ENCODE results near the gene MPZ.

The MPZ gene

GRCh38 chr1:161304927-161305866 lies 4.6 kb downstream of the MPZ start:
- H3K4me3 ChIP-seq (ENCODE audit: low read length) = peak overlapping the region; percentile 68

GRCh38 chr1:161300478-161300877 lies 9.3 kb downstream of the MPZ start:
- DNase-seq (ENCODE audit: low read depth, low spot score) = no peak
- H3K4me3 ChIP-seq (ENCODE audit: low read length) = no peak overlapping the region

More at GRCh38 chr1:161304927-161305866, 4.6 kb downstream of the MPZ start:
- DNase-seq (ENCODE audit: low read depth, low spot score) = no peak

DNA sequence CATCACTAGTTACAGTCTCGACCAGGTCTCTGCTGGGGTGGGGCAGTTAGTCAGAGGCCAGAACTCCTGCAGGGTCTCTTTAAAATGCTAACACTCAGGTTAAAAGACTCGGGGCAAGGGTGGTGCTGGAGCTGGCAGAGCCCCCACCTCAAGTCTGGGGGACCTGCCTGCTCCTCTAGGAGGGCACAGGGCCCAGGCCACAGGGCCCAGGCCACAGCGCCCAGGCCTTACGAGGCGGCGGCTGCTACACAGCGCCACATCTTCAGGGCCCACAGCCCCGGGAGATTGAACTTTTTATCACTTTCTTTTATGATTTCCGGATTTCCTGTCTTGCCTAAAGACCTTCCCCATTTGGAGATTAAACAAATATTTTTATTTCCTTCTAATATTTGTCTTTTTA lies 10.4 kb downstream of the MPZ start:
- no peak for DNase-seq (ENCODE audit: low read depth, low spot score)
- H3K4me3 ChIP-seq (ENCODE audit: low read length) = no peak overlapping the region

DNA sequence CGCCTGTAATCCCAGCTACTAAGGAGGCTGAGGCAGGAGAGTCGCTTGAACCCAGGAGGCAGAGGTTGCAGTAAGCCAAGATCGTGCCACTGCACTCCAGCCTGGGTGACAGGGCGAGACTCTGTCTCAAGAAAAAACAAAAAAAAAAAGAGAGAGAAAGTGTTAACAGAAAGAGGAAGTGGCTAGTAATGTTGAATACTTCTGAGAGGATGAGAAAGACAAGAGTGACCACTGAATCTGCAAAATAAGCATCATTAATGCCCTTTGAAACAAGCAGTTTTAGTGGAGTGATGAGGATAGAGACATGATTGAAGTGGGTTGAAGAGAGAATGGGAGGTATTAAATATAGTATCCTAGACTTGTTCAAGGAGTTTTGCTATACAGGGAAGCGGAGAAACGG lies 11.7 kb downstream of the MPZ start:
- no peak for DNase-seq (ENCODE audit: low read depth, low spot score)
- H3K4me3 ChIP-seq (ENCODE audit: low read length) = no peak overlapping the region

- no peak overlapping the region for H3K4me3 ChIP-seq (ENCODE audit: low read length)
- no peak for DNase-seq (ENCODE audit: low read depth, low spot score)
Observed at GRCh38 chr1:161297415-161297814, 12.4 kb downstream of the MPZ start.

GRCh38 chr1:161290779-161291178 lies 19.0 kb downstream of the MPZ start:
- no peak for DNase-seq (ENCODE audit: low read depth, low spot score)
- H3K4me3 ChIP-seq (ENCODE audit: low read length) = no peak overlapping the region

- no peak for DNase-seq (ENCODE audit: low read depth, low spot score)
- H3K4me3 ChIP-seq (ENCODE audit: low read length) = no peak overlapping the region
Observed at GRCh38 chr1:161287482-161288054, 22.2 kb downstream of the MPZ start.

DNA sequence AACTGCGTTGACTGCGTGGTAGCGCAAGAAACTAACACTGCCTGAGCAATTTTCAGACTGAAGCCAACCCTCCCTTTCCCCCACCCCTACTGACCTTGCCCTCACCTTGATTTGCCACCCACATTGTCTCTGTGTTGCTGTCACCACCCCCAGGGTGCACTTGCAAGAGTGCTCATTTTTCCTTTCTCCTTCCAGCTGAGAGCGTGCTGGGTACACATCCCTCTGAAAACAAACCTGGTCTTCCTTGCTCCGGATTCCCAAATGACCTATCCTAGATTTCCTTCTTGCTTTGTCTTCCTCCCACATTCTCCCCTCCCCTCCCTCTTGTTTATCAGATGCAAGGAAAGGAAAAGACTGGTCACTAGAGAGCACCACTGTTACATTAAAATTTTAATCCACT lies 24.2 kb downstream of the MPZ start:
- H3K4me3 ChIP-seq (ENCODE audit: low read length) = no peak overlapping the region
- no peak for DNase-seq (ENCODE audit: low read depth, low spot score)

DNA sequence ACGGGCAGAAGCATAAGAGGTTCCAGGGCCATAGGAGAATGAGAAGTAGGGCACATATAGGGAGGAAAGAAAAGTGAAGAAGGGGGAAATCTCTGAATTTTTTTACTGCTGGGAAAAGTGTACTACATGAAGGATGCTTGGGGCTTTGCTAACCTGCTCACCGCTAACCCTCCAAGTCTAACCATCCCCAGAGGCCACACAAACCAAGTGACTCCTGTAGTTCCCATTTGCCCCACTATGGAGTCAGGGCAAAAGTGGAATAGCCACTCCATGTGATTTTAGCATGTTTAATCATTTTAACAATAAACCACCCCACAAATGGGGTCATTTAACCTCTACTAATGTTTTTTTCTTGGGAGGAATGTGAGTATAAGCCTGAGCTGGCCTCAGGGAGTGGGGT lies 24.7 kb downstream of the MPZ start:
- no peak for DNase-seq (ENCODE audit: low read depth, low spot score)
- H3K4me3 ChIP-seq (ENCODE audit: low read length) = no peak overlapping the region

- H3K4me3 ChIP-seq (ENCODE audit: low read length) = no peak overlapping the region
- DNase-seq (ENCODE audit: low read depth, low spot score) = no peak
Observed at GRCh38 chr1:161282991-161283390, 26.8 kb downstream of the MPZ start.

- no peak overlapping the region for H3K4me3 ChIP-seq (ENCODE audit: low read length)
- DNase-seq (ENCODE audit: low read depth, low spot score) = no peak
Observed at GRCh38 chr1:161274874-161275273, 34.9 kb downstream of the MPZ start.

GRCh38 chr1:161273402-161273801 lies 36.4 kb downstream of the MPZ start:
- DNase-seq (ENCODE audit: low read depth, low spot score) = no peak
- H3K4me3 ChIP-seq (ENCODE audit: low read length) = no peak overlapping the region

- H3K4me3 ChIP-seq (ENCODE audit: low read length) = no peak overlapping the region
- DNase-seq (ENCODE audit: low read depth, low spot score) = no peak
Observed at GRCh38 chr1:161267321-161267720, 42.4 kb downstream of the MPZ start.

DNA sequence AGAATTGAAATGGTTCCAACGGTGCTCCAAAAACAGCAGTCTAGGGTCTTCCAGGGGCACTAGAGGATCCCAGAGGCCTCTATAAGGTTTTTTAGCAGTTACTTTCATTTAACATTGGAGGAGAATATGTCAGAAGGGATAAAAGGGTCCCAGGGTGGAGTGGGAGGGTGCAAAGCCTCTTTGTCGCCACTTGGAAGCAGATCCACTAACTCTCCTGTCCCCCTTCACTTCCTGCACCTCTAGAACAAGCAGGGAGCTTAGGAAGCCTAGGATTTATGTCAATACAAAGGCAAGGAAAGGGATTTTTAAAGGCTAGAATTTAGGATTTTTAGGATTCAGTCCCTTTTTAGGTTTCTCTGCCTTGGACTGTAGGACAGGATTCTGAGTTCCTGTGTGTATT lies 42.9 kb downstream of the MPZ start:
- no peak for DNase-seq (ENCODE audit: low read depth, low spot score)
- no peak overlapping the region for H3K4me3 ChIP-seq (ENCODE audit: low read length)

DNA sequence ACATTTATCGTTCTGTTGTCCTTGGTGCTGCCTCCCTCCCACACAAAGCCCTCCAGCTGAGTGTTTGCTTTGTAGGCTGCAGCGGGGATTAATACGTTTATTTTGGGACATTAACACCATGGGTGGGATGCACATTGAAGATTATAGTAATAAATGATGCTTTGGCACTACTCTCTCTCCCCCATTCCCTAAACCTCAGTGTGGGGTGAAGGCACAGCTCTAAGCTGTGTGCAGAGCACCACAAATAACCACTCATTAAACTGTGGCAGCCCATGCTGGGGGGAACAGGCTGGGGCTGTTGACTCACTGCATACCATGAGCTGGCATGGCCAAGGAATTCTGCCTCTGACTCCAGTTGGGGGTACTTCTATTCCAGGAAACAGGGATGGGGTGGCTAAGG lies 43.6 kb downstream of the MPZ start:
- DNase-seq (ENCODE audit: low read depth, low spot score) = no peak
- no peak overlapping the region for H3K4me3 ChIP-seq (ENCODE audit: low read length)

DNA sequence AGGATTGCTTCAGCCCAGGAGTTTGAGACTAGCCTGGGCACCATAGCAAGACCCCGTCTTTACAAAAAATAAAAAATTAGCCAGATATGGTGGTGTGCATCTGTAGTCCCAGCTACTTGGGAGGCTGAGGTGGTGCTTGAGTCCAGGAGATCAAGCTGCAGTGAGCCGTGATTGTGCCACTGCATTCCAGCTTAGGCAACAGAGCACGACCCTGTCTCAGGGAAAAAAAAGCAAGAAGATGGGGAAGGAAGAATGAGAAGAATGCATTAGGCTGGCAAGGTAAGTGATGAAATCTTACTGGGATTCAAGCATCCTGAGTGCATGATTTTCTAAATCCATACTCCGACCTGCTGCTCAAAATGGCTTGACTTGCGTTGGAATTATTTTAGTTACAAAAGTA lies 44.5 kb downstream of the MPZ start:
- H3K4me3 ChIP-seq (ENCODE audit: low read length) = no peak overlapping the region

DNA sequence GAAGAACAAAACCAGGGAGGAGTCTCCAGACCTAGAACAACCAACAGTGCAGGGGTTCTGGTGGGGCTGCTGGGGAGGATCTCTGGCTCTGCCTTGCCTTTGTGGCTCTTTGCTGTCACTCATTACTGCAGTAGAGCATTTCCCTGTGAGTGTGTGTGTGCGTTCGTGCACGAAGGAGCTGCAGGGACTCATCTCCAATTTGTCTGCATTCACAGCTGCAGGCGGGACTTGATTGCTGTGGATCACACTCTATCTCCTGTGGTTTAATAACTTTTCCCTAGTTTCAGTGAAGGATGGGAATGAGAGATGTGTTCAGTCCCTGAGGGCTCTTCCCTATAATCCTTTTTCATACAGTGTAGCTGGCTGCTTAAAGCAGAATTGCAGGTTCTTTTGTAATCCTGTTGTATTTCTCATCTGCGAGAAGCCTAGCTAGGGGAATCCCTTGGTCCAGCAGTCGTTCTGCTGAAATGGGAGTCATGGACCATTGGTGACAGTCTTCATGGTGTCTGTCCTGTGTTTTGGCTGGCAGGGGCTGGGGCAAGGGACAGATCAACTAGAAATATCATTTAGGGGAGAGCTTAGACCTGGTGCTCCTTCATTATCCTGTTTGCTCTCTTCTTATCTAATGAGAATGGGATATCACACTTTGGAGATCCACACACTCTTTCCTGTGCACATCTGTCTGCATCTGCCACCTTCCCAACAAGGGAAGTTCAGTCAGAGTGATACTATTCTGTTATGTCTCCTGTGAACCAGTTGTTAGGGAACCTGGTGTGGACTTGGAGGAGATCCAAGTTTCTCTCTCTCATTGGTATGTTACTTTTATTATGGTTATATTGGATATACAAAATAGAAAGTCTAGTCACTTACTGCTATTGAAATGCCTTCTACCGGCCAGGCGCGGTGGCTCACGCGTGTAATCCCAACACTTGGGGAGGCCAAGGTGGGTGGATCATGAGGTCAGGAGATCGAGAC lies 48.2 kb downstream of the MPZ start:
- DNase-seq (ENCODE audit: low read depth, low spot score) = no peak
- H3K4me3 ChIP-seq (ENCODE audit: low read length) = no peak overlapping the region

More for the DNA sequence above, 44.5 kb downstream of the MPZ start:
- DNase-seq (ENCODE audit: low read depth, low spot score) = no peak

DNA sequence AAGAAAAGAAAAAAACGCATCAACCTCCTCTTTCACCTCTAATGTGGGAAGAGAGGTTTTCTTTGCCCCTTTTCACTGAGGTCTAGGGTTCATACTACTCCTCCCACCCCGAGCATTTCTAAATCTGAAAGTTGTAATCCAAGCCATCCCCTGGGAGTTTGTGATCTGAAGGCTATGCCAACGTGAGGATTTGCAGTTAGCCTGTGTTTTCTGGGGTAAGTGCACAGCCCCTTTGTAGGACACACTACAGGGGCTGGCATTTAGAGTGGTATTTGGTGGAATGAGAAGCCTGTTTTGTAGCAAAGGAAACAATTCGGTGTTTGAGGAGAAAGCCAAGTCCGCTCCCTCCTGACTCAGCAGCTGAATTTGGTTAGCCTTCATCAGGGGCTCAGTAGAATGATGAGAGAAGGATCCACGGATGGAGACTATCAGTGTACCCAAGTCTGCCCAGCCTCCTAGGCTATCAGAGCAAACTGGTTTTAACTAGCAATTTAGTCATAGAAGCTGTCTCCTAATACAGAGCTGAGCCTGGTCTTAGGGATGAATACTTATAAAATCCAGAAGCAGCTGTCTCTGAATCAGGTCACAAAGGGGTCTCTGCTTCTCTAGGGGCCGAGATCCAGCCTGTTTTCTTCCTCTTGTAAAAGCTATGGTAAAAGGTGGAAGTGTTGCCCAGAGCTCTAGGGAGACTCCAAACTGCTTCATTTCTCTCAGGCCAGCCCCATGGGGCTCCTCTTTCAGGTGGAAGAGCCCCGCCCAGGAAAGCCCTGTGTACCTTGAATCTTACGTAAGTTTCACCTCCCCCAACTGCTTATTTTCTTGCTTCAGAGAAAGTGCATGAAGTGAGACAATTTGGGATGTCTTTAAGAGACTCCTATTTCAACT lies 49.1 kb downstream of the MPZ start:
- no peak overlapping the region for H3K4me3 ChIP-seq (ENCODE audit: low read length)

GRCh38 chr1:161259765-161260164 lies 50.0 kb downstream of the MPZ start:
- DNase-seq (ENCODE audit: low read depth, low spot score) = no peak
- H3K4me3 ChIP-seq (ENCODE audit: low read length) = no peak overlapping the region

More for the DNA sequence above, 49.1 kb downstream of the MPZ start:
- peak; percentile 5 for DNase-seq (ENCODE audit: low read depth, low spot score)
